GM19035 (cell line): ENCODE data around the gene KHDRBS2.

ENCODE experiments used
- ATAC-seq: cut with Tn5 transposase; IDR thresholded peaks from one replicate; pipeline ENCODE4 v1.9.1; 2021; ENCODE audit not compliant: unreplicated experiment

The KHDRBS2 gene

DNA sequence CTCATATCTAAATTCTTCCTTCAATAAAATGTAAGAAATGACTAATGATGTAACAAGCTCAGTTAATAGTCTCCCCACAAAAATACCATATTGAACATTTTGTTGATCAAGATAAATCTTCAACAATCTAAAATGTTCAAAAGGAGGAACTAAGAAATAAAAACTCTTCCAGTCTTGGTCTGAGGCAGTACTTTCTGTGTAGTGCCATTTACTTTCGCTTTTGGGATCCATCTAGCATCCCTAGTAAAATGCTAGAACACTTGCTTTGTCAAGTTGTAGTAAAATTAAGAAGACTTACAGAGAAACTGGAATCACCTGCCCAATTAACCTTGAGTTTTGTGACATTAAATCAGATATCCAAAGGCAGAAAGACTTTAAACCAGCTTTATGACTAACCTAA, 246.4 kb downstream of the KHDRBS2 start:
- no peak for ATAC-seq

DNA sequence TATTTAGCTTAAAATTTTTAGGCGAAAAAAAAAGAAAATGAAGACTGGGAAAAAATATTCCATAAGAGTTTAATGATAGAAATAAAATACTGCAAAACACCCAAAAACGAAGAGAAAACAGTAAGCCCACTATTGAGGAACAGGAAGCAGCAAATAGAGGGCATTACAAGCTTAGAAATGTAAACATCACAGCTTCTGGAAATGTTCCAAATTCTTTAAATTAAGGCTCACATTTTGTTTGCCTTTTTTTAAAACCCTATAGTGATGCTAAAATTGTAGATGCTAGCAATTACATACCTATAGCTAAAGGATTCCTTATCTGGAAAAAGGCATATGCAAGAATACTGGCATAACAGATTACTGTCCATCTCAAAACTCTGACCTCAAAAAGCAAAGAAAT, 248.6 kb downstream of the KHDRBS2 start:
- no peak for ATAC-seq

DNA sequence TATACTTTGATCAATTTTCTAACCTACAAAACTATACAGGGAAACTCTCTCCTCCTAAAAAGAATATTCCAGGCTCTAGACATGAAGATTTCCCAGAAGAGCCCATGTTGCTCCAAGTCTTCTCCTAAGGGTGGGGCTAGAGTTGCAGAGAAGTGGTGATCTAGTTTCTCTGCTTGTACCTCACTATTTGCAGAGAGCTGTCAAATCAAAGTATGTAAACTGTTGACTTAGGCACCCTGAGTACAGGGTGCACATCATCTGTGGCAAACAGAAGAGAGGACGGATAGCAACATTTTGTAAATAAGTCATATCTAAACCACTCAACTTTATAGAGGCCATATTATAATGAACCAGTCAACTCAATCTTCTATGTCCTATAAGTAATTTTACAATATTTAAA, 250.1 kb downstream of the KHDRBS2 start:
- ATAC-seq: no peak

DNA sequence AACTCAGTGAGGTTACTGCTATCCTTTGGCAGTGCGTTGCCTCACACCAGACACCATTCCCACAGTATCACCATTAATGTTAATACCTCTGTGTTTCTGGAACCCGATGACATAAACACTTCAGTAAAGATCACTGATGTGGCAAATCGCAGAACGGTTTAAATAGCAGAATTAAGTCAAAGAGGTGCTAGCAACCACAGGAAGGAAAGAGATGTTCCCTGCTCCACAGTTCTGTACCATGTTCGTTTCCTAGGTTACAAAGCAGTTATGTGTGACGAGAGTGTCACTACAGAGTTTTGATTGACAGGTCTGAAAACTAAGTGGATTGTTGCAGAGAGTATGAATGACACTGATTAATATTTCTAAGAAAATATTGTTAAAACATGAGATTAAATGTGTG, 272.3 kb downstream of the KHDRBS2 start:
- ATAC-seq: no peak

DNA sequence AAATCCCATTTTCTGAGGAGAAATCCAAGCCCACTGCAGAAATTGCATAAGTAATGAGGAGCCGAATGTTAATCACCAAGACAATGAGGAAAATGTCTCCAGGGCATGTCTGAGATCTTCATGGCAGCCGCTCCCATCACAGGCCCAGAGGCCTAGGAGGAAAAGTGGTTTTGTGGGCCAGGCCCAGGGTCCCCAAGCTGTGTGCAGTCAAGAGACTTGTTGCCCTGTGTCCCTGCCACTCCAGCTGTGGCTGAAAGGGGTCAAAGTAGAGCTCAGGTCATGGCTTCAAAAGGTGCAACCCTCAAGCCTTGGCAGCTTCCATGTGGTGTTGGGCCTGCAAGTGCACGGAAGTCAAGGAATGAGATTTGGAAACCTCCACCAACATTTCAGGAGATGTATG, 276.6 kb downstream of the KHDRBS2 start:
- ATAC-seq: no peak

DNA sequence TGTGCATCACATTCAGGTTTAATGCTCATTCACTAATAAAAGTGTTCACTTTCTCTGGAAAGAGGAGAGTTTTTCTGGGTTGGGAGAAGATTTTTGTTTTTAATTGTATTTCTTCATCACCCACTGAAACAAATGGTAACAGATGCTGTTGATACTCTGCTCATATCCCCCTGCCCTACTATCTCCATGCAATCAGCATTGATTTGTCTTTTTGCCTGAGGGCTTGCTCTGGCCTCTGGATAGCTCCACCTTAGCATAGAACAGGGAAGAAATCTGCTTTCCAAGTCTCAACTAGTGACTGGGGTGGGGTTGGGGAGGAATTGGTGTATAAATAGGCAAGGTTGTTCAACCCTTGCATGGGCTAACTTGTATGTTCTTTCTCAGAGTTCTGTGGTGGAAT, 296.4 kb downstream of the KHDRBS2 start:
- ATAC-seq: no peak

DNA sequence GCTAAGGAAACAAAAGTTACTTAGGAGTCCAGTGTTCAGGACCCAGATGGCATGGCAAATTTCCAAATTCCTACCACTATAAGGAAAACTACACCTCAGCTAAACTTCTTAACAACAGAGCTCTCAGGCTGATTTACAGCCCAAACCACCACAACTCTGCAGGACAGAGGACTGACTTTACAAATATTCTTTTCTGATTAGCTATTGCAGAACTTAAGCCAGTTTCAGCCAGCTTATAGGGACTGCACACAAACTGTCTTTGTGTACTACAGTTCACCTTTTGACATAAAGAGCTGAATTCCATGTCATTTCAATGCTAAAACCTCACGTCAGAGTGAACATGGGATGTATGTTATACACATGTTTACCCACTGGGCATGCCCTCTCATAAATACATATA, 305.4 kb downstream of the KHDRBS2 start:
- no peak for ATAC-seq

DNA sequence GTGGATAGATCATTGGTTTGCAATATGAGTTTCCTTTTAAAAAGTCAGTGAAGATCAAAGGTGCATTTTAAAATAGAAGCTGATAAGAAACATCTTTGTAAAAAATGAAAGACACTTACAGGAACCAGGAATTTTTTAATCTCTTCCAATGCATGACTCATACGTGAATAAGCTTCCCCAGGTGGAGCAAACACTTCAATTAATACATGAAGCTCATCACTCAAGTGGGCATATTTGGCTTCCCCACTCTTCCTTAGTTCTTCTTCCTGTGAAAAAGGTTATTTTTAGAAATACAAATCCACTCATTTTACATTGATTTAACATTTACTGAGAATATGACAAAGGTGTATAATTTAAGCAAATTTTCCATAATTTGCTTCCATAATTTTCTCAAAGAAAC, 308.1 kb downstream of the KHDRBS2 start:
- no peak for ATAC-seq

DNA sequence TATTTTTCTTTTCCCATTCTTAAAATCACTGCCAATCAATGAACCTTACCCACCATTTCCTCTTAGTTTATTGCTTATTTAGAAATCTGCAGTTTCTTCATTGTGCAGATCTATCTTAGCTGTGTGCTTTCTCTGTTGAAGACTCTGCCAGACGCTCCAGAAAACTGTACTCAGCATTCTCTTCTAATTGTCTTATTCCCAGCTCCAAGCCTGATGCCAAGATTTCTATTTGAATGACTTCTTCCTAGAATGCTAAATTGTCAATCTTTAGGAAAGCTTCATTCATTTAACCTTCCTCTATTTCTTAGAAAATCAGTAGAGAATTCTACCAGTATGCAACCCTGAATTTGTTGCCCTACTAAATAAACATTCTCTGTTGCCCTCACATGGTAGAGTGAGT, 308.9 kb downstream of the KHDRBS2 start:
- no peak for ATAC-seq

DNA sequence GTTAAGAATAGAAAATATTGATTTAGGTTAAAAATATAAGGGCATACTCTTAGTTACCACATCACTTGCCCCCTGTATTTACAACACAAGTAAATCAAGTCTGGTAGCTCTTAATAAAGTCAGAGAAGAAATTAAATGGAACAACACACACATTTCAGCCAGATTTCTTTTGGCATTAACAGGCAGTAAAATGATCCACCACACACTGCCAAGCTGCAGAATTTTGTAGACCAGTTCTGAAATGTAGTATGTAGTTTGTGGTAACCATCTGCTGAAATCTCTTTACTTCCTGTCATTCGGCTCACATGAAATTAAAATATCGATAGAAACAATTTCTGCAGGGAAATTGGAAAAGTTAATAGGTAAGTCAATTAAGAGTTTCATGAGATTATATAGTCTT, 326.8 kb downstream of the KHDRBS2 start:
- no peak for ATAC-seq

DNA sequence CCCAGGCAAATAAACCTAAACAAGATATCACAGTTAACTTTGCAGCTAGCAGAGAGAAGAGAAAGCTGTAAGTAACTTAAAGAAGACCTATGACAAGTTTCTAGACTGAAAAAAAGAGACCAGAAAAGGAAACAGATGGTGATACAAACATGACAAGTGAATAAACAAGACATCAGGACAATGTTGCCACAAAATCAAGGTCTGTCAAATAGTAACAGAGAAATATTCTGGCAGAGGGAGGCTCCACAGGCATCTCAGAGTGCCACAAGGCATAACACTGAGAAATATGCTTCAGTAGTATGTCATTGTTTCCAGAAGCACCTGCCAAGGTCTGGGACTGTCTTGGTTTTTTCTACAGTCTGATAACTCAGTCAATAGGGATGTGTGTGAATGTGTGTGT, 332.2 kb downstream of the KHDRBS2 start:
- ATAC-seq: no peak

DNA sequence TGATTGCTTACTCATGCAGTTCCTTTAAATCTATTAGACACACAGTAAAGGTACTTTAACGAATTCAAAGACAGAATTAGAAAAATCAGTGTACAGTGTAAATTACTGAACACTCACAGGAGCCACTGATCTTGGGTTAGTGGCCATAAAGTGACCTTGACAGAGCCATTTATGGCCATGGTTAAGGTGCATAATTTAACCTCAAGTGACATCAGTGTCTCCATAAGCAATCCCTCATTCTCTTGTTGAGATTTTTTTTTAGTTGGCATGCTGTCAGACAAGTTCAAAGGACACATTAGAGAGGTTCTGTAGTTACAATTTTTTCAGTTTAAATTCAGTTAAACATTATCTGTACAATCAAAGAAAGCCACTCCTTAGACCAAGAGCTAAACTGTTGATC, 334.4 kb downstream of the KHDRBS2 start:
- no peak for ATAC-seq

DNA sequence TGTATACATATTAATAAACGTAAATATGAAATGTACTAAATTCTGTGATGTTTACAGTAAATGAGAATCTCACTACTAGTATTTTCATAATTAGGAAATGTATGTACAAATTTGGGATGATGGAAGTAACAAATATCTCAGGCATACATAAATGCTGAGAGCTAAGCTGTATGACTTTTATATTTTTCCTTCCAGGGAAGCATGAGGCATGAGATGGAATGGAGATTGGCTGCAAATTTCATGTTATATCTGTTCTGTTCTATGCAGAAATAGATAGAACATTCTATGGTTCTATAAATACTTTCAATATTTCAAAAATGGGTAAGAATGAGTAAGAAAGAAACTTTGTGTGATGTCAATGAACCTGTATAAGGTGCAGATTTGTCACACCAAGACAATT, 335.2 kb downstream of the KHDRBS2 start:
- ATAC-seq: no peak

DNA sequence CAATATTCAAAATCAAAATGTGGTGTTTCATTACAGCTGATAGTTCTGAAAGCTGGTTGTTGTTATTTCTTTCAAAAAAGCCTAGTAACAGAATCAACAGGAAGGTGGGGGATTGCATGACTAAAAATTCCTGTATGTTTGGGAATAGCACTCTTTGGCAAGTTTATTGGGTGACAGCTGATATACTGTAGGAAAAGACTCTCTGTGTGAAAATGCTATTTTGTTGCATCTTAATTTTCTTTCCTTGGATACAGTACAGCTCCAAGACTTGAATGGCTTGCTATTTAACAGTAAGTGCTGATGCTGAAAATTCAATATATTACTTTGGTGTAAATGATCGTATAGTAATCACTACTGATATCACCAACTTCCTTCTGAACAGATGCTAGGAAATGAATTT, 336.1 kb downstream of the KHDRBS2 start:
- ATAC-seq: no peak

DNA sequence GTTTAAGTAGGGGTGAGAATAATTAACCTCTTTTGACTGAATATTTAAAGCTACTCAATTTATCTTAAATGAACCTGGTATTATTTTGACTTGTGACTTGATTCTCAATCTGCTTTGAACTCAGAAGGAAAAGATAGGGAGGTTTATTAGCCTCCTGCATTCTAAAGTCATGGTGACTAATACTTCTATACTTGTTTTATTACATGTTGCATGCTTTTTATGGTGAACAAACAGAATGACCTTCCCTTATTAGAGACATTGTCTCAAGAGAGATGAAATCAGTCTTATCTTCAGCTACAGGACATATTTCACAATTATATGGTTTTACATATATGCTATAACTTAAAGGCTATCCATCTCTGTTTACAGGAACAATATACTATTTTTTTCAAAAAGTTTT, 336.9 kb downstream of the KHDRBS2 start:
- no peak for ATAC-seq

DNA sequence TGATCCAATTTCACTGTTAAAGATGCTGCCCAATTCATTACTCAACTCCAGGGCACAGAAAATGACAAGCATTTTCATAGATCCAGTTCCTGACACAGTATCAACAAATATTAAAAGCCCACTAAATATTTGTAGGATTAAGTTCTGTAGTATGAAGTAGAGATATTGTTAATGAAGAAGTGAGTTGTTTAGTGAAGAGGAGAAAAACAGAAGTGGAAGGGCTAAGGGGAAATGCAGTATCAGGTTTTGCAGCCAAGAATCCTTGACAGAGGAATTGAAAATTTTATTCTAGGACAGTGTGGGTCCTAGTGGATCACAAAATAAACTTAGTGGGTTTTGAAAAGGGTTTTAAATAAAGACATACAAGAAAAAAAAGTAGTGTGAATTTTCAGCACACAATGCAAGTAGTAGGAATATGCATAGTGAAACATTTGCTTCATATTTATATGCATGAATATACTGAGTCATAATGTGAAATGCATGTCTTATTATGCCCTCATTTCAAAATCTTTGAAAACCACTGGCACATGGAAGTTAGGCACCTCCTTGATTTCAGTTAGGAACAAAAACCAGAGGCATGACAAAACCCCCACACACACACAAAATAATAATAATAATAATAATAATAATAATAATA, 338.6 kb downstream of the KHDRBS2 start:
- ATAC-seq: no peak

DNA sequence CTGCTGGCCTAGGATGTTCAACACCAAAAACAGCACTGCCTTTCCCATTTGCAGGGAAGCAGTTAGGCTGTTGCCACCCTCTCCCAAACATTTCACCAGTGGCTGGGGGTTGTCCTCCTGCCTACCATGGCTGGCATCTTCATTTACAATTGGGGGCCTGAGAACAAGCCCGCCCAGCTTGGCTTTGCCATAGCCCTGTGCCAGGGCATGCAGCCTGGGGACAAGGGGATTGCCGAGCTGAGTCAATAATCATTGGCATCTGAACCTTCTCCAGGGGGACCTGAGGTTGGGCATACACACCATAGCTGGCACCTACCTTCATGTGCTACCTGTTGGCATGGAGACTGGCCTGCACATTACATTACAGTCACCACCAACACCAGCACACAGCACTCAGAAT, 345.1 kb downstream of the KHDRBS2 start:
- no peak for ATAC-seq

DNA sequence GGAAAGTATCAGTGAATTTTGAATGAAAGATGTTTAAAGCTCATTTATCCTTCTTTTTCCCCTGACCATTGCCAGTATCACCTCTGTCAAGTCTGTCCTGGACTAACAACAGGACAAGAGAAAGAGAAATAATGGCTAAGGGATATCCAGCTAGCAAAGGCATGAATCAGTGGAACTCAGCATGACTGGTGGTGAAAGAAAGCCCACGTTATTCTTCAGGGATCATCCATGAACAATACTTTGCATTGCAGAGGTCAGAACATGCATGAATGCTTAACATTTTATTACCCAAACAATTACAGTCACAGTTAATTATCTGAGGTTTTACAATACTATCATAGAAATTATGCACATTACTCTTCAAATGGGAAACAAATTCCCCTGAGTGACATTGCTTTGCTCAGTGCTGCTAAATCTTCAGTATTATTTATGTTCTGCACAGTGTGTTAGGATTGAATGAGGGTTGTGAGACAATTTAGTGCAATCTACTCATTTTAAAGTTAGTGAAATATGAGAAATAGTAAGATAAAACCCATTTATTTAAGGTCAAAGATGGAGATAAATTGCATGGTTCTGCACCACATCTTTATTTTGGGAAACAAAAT, 350.7 kb downstream of the KHDRBS2 start:
- ATAC-seq: no peak

DNA sequence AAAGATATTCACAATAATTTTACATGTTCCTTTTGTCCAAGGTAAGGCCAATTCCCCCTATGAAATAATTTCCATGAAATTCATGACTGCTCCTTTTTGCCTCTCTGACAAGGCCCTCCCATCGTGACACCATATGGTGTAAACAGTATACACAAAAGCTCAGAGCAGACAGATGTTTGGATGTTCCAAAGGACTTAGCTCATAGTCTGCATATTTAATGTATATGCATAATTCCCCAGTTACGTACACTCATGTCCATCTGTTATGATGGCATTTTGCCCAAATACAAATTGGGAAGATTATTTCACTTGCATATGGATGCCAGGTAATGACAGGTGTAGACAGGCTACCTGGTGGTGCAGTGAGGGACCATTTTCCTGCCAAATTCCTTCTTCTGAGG, 376.5 kb downstream of the KHDRBS2 start:
- no peak for ATAC-seq

DNA sequence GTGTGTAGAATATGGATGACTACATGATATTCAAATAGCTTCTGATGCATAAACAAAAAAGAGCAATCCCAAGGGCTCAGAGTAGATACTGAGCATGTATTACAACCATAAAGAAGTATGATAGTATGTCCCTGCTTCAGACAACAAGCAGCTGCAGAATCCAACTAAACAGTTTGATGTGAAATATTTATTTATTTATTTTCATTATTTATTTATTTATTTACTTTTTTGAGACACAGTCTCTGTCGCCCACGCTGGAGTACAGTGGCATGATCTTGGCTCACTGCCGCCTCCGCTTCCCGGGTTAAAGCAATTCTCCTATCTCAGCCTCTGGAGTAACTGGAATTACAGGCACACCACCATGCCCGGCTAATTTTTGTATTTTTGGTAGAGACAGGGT, 384.3 kb downstream of the KHDRBS2 start:
- ATAC-seq: no peak

DNA sequence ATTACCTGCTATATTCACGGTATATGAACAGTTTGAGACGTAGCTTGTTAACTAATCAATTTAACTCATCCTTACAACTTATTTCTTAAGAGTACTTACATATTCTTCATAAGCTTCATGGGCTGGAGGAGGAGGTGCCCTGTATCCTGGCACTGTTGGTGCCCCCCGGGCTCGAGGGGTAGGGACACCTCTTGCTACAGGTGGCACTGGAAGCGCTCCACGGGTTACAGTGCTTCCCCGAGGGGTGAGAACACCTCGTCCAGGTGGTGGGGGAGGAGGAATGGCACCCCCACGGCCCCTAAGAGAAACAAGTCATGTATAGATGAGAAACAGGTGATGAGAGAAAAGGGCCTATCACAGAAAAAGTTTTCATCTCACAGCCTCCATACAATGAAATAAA, 391.5 kb downstream of the KHDRBS2 start:
- no peak for ATAC-seq

DNA sequence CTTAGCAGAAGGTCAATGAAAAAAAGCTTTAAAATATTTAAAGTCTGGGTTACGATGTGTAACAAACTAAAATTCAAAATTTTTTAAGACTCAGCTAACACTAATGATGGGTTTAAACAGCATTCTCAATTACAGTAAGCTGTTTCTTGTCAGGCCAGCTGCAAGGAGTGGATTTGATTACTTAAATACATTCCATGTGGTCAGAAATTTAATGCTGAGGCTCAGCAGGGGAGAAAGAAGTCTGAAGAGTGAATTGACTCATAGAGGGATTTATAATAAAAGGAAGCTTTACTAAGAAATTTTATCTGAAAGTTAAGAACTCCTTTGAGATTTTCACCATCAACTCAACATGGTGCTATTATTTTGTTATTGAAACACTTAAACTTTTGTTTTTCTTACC, 398.6 kb downstream of the KHDRBS2 start:
- no peak for ATAC-seq

DNA sequence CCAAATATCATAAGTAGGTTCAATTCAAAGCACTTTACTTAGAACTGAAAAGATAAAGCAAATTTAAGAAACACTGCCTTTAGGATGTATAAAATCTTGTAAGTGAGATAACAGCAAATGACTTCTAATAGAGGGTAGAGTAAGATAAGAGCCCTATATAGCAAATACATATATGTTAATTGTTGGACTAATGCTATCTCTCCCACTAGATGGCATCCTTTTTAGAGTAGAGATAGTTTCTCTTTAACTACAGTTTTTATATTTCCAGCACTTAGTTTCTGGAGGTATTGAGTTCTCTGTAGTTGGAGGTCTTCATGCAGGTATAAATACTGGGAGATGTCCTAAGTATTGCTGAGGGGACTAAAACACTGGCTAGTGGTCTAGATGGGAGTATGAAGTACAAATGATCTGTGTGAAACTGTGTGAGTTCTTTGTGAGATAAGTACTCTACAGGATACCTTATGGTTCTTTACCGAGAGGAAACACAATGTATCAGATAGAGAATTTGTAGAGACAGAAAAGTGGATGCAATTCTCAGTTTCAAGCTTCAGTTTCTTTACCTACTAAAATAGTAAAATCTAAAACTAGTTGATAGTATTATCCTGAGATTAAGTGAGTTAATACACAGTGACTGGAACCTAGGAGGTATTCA, 399.3 kb downstream of the KHDRBS2 start:
- ATAC-seq: no peak
